ENCODE measurements around the gene SPZ1. TPM values are rescaled to one million over a fixed set of nuclear protein-coding genes. Genes with fewer than 3 reads are reported as not detected.
"Not testable (repeated sequence)": the region's sequence is repeated elsewhere in the genome, so short reads cannot be mapped to it uniquely, and the experiment has no call there.

SPZ1 gene
- total RNA-seq, 1 donor from 2014 or later: not detected

DNA sequence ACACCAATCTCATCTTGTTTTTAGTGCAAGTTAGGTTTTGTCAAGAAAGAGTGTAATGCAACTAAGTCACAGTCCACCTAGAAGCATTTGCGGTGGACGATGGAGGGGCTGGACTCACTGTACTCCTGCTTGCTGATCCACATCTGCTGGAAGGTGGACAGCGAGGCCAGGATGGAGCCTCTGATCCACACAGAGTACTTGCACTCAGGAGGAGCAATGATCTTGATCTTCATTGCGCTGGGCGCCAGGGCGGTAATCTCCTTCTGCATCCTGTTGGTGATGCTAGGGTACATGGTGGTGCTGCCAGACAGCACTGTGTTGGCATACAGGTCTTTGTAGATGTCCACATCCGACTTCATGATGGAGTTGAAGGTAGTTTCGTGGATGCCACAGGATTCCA lies 20.2 kb upstream of the SPZ1 start:
- Mint-ChIP-seq H3K9me3 (peaks cover 5% of the 10 kb centered on the region), H3K36me3 (no peaks in the 10 kb centered on the region), H3K4me3 (no peak overlapping the region), H3K27me3 (no peaks in the 10 kb centered on the region), H3K4me1 (ENCODE audit: unreplicated experiment) (no peaks in the 10 kb centered on the region), H3K27ac (no peak overlapping the region)
- TF ChIP-seq CTCF (conservative IDR thresholded peaks at IDR 0.05): no peak
- no peak for DNase-seq (ENCODE audit: extremely low spot score, unreplicated experiment)

- Mint-ChIP-seq H3K27ac (no peak overlapping the region), H3K4me3 (no peak overlapping the region), H3K36me3 (no peaks in the 10 kb centered on the region), H3K27me3 (no peaks in the 10 kb centered on the region), H3K4me1 (ENCODE audit: unreplicated experiment) (no peaks in the 10 kb centered on the region), H3K9me3 (peaks cover 5% of the 10 kb centered on the region)
- no peak for TF ChIP-seq CTCF (conservative IDR thresholded peaks at IDR 0.05)
- DNase-seq (ENCODE audit: extremely low spot score, unreplicated experiment): no peak
Measured at GRCh38 chr5:80300125-80300524, 19.7 kb upstream of the SPZ1 start.

GRCh38 chr5:80300796-80301195 lies 19.0 kb upstream of the SPZ1 start:
- not testable (repeated sequence) for H3K4me3 Mint-ChIP-seq; H3K27me3 Mint-ChIP-seq; H3K9me3 Mint-ChIP-seq; H3K36me3 Mint-ChIP-seq; H3K27ac Mint-ChIP-seq; DNase-seq (ENCODE audit: extremely low spot score, unreplicated experiment); H3K4me1 Mint-ChIP-seq (ENCODE audit: unreplicated experiment)

GRCh38 chr5:80301342-80301741 lies 18.5 kb upstream of the SPZ1 start:
- not testable (repeated sequence) for H3K36me3 Mint-ChIP-seq; H3K9me3 Mint-ChIP-seq; H3K27me3 Mint-ChIP-seq; H3K27ac Mint-ChIP-seq; H3K4me1 Mint-ChIP-seq (ENCODE audit: unreplicated experiment); DNase-seq (ENCODE audit: extremely low spot score, unreplicated experiment); H3K4me3 Mint-ChIP-seq

DNA sequence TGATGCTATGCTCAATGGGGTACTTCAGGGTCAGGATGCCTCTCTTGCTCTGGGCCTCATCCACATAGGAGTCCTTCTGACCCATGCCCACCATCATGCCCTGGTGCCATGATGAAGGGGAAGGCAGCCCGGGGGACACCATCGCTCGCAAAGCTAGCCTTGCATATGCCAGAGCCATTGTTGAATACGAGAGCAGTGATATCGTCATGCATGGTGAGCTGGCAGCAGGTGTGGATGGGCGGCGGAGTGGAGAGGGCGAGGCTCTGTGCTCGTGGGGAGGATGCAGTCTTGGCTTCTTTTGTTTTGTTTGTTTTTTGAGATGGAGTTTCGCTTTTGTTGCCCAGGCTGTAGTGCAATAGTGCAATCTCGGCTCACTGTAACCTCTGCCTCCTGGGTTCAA lies 17.2 kb upstream of the SPZ1 start:
- no peak for TF ChIP-seq CTCF (conservative IDR thresholded peaks at IDR 0.05)
- no peak for DNase-seq (ENCODE audit: extremely low spot score, unreplicated experiment)
- Mint-ChIP-seq H3K27me3 (no peaks in the 10 kb centered on the region), H3K36me3 (no peaks in the 10 kb centered on the region), H3K9me3 (peaks cover 5% of the 10 kb centered on the region), H3K4me1 (ENCODE audit: unreplicated experiment) (no peaks in the 10 kb centered on the region), H3K4me3 (no peak overlapping the region), H3K27ac (no peak overlapping the region)

DNA sequence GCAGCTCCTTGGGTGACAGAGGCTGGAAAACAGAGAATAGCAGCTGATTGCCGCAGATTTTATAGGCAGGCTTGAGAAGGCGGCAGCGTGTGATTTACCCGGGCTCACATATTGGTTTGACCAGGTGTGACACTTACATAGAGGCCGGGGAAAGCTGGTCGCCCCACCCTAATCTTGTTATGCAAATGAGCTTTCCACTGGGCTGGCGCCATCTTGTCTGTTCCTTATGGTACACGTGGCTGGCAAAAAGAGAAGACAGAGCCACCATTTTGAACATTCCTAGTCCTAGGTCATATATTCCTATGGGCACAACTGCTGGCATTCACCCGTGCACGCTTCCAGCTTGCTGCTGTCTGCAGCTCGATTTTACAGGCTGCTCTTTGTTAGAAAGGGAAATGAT lies 11.3 kb upstream of the SPZ1 start:
- no peak for TF ChIP-seq CTCF (conservative IDR thresholded peaks at IDR 0.05)
- H3K36me3 Mint-ChIP-seq: no peaks in the 10 kb centered on the region
- H3K9me3 Mint-ChIP-seq: peaks cover 4% of the 10 kb centered on the region
- no peak overlapping the region for H3K4me3 Mint-ChIP-seq
- H3K27me3 Mint-ChIP-seq: no peaks in the 10 kb centered on the region
- no peaks in the 10 kb centered on the region for H3K4me1 Mint-ChIP-seq (ENCODE audit: unreplicated experiment)
- H3K27ac Mint-ChIP-seq: no peak overlapping the region
- no peak for DNase-seq (ENCODE audit: extremely low spot score, unreplicated experiment)
